ENCODE measurements around the gene TRAPPC2L.

The TRAPPC2L gene

DNA sequence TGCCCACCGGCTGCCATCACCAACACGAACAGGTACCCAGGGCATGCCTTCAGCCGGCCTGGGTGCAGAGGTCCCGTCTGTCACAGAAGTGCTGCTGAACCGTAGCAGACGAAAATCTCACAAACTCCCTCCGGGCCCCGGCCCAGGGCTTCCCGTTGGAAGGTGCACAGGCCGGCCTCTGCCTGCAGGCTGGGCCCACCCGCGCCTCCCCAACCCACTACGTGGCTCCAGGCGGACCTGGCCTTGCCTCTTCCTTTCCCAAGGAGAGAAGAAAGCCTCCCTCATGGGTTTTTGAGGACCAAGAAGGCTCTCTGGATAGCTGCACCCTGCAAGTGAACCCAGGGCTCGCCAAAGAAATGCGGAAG lies 55.0 kb downstream of the TRAPPC2L start:
- DNase-seq = no peak

Data from NCI-H524 (cell line).